GM20431 (cell line): Measurements from ENCODE around the gene TEAD1.

Experiments
- in situ Hi-C: fragments of 300-500 bp; cut with MseI, MboI; formaldehyde crosslinking; loops from one replicate; pipeline ENCODE4 v1.15.0; 2020; ENCODE audit warnings: low sequenced_read_pairs; ENCODE audit not compliant: unreplicated experiment

Gene TEAD1

GRCh38 chr11:12662101-12662689, 12.0 kb upstream of the TEAD1 start:
- in situ Hi-C loops: no loop called here

DNA sequence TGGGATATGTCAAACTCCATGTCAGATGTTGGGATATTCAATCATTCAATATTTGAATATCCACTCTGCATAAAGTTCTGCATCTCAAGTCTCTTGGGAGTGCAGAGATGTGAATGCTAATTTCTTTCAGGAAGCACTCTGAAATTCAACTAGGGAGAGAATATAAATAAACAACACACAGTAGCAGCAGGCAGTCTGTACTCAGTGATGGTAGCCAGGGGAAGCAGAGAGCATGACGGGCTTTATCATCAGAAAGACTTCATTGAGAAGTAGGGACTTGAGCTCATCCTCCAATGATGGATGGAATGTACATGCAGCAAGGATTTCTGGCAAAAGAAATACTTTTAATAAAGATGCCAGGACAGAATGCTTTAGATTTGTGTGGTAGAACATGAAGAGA, 9.8 kb upstream of the TEAD1 start:
- in situ Hi-C loops: no loop called here

DNA sequence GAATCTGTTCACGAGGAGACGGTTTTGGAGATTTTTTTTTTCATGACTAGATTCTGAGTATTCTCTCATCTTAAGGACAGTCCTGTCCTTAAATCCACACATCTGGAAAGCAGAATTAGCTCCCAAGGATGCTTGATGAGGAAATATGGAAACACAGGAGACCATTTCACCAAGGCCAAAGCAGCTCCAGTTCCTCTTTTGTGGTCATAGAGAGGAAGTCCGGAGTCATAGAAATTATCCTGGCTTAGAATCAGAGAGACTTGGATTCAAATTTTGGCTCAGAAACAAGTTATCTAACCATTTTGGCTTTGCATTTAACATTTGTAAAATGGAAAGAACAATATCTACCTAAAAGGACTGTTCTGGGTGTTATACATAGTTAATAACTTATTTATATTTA, 7.3 kb upstream of the TEAD1 start:
- in situ Hi-C loops: no loop called here

DNA sequence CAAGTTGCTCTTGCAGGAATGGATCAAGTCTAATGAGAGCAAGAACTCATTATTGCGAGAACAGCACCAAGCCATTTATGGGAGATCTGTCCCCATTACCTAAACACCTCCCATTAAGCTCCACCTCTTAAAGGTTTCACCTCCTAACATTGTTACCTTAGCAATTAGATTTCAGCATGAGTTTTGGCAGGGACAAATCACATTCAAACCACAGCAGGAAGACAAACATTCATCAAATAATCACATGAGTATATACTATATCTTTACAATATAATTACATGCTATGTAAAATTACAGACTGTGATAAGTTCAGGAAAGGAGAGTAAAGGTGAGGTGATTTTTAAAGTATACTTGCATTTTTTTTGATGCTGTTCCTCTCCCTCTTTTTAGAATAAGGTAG, 6.6 kb upstream of the TEAD1 start:
- in situ Hi-C loops: no loop called here

GRCh38 chr11:12668166-12668565, 6.1 kb upstream of the TEAD1 start:
- in situ Hi-C loops: no loop called here

DNA sequence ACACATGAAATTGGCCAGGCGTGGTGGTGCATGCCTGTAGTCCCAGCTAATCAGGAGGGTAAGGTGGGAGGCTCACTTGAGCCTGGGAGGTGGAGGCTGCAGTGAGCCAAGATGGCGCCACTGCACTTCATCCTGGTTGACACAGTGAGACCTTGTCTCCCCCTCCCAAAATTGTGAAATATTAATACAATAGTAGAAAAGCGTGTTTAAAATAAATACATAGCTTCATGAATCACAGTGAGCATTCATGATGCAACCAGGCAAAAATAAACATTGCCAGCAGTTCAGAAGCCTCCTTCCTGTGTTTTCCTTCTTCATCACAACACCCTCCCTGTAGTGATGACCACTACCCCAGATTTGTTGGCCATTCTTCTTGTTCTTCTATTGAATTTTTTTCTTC, 4.3 kb upstream of the TEAD1 start:
- in situ Hi-C loops: no loop called here

DNA sequence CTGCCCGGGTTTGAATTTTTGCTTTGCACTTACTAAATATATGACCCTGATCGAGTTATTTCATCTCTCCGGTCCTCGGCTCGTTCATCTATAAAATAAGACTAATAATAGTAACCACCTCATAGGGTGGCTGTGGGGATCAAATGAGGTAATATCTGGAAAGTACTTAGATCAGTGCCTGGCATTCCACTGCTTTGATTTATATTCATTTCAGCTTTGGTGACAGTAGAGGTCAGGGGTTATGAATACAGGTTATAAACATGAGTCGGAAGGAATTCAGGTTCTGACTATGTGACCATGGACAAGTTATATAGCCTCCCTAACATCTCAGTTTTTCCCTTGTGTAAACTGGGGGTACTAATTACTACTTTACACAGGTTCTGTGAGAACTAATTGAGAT, 2.9 kb upstream of the TEAD1 start:
- in situ Hi-C loops: no loop called here

- in situ Hi-C loops: no loop called here
Observed at GRCh38 chr11:12673601-12673923, 659 bp upstream of the TEAD1 start.

- in situ Hi-C loops: no loop called here
Observed at GRCh38 chr11:12674571-12674935, 332 bp downstream of the TEAD1 start.

- in situ Hi-C loops: no loop called here
Observed at GRCh38 chr11:12674936-12675696, 895 bp downstream of the TEAD1 start.

- in situ Hi-C loops: no loop called here
Observed at GRCh38 chr11:12675951-12676711, 1.9 kb downstream of the TEAD1 start.

DNA sequence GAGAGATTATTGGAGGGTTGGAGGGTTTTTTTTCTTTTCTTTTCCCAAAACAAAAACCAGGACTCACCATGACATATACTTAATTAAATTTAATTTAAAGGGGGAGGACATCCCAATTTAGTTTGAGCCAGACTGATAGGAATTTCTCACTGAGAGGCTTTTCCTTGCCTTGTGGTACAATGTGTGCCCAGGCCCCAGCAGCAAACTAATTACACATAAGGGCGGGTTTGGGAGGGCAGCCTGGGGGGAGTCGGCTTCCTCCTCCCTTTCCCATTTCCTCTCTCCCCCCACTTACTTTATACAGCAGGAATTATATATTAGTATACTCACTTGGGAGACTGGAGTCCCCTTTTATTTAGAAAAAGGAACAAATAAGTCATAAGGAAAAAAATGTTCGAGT, 2.9 kb downstream of the TEAD1 start:
- in situ Hi-C loops: no loop called here

- in situ Hi-C loops: no loop called here
Observed at GRCh38 chr11:12678092-12678491, 3.9 kb downstream of the TEAD1 start.

- in situ Hi-C loops: no loop called here
Observed at GRCh38 chr11:12678991-12679390, 4.8 kb downstream of the TEAD1 start.

DNA sequence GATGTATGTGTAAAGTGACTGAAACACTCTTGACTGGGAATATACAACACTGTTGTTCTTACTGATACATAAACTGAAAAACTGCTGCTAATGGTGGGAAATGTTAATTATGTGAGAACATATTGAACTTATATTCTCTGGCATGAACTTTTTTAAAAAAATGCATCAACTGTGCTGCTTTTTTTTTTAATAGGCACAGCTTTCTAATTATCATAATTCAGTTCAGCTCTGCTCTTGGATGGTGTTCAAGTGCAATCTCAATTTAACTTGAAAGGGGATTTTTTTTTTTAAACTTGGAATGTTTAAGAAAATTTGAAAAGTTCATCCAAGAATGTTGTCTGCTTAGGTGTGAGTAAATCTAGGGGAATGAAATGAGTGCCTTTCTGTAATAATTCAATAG, 5.2 kb downstream of the TEAD1 start:
- in situ Hi-C loops: no loop called here

DNA sequence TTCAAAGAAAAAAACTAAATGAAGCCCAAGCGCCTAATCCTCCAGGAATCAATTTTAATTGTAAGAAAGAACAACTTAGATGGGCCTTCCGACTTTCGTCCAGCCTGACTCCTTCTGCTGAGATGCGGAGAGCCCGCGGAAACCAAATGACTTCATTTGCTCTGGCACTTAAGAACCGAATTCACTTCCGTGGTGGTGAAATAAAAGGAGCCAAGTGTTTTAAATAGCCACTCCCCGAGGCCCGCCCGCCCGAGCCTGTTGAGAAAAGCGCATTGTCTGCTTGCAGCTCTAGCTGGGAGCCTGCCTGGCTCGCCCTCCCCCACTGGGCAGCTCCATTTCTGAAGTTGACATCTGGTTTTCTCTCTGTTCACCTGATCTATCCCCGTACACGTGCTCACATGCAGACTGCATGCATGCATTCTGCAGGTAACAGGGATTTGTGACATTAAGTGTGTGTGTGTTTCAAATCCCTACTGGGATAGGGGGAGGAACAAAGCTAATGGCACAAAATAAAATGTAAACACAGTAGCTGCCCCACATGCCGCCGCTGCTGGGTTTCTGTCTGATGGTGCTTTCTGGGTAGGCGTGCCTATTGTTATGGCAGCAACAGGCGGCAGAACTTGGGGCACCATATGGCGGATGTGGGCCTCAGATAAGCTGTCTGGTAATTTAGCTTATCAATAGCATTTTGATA, 6.2 kb downstream of the TEAD1 start:
- in situ Hi-C loops: no loop called here

DNA sequence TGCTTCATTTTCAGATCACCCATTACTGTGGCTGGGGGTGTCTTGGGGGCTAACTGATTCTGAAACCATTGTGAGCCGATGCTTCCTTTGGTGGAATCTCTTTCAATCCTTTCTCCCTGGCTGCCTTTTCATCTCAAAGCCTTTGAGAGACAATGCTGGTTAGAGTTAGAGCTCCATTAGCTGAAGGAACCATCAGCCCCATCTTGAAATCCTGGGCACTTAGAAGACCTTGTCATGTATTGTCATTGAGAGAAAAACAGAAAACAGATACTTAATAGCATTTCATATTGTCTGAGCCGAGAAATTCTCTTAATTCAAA, 6.7 kb downstream of the TEAD1 start:
- in situ Hi-C loops: no loop called here

DNA sequence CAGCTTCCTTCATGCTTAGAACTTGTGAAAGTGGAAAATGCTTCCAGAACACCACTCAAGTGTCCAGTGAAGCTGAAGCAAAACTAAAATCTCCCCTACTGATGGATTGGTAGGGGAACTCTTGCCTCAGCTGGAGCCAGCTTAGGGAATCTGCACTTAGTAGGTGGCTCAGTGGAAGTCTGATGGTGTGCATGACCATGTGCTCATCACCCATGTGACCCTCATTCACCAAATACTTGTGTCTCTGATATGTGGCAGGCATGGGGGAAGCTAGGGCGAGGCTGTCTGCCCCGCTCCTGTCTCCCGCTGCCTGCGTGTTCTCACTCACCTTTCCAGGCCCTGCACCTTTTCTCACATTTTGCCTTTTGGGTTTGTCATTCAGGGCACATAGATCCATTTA, 7.2 kb downstream of the TEAD1 start:
- in situ Hi-C loops: no loop called here

- in situ Hi-C loops: no loop called here
Observed at GRCh38 chr11:12682288-12682687, 8.1 kb downstream of the TEAD1 start.

DNA sequence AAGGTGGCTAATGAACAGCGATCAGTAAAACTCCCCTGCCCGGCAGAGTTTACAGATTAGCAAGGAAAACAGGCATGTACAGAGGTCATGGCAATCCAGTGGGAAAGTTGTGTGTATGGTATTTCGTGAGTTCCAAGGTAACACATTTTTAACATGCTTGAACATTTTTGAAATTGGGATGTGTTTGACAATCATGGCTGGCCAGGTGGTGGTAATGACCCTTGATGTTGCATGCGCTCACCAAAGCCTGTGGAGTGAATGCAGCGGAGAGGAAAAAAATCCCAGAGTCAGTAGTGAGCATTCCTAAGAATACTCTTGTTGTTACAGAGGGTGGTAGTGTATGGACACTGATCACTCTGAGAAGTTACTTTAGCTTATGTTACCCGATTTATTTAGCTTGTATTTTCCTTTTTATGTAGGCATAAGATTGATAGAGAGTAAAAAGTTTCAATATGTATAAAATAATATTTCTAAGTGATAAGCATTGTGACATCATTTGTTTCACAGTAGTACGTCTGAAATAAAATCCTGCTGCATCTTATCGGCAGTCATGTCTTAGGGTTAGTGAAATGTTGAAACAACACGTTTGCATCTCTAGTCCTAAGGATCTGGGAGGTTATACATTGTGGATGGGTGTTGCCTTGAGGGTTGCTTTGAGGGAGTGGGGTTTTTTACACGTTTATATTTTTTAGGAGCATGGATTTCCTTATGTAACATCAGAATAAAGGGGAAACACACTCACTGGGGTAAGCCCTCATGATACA, 8.7 kb downstream of the TEAD1 start:
- in situ Hi-C loops: no loop called here
